Immature natural killer cell (primary cell): ENCODE data around the gene MED27. TPM values are rescaled to one million over a fixed set of nuclear protein-coding genes. Genes with fewer than 3 reads are reported as not detected.

ENCODE experiments used
- DNase-seq, 3 donors: peaks; one replicate each; pipeline ENCODE4 v3.0.0; 2022; ENCODE audit warnings: mixed read lengths in 1 of 3
- H3K27ac Mint-ChIP-seq, 6 donors: one replicate each; pipeline ENCODE4 v1.8.0; 2020; ENCODE audit warnings: mixed read lengths in 6 of 6, mild to moderate bottlenecking in 5 of 6, inconsistent platforms in 4 of 6, moderate library complexity in 3 of 6
- H3K27me3 Mint-ChIP-seq, 3 donors: one replicate each; pipeline ENCODE4 v1.8.0; 2020 to 2021; ENCODE audit warnings: low read depth in 3 of 3, mild to moderate bottlenecking in 3 of 3, mixed read lengths in 3 of 3, moderate library complexity in 3 of 3, inconsistent platforms in 1 of 3
- H3K36me3 Mint-ChIP-seq, 3 donors: one replicate each; pipeline ENCODE4 v1.8.0; 2020; ENCODE audit warnings: mixed read lengths in 3 of 3, inconsistent platforms in 2 of 3, mild to moderate bottlenecking in 2 of 3
- H3K4me1 Mint-ChIP-seq, 2 donors: one replicate each; pipeline ENCODE4 v1.8.0; 2020; ENCODE audit warnings: inconsistent platforms in 2 of 2, mild to moderate bottlenecking in 2 of 2, mixed read lengths in 2 of 2, moderate library complexity in 1 of 2
- H3K4me3 Mint-ChIP-seq, 5 donors: one replicate each; pipeline ENCODE4 v1.8.0; 2020; ENCODE audit warnings: mild to moderate bottlenecking in 5 of 5, mixed read lengths in 5 of 5, inconsistent platforms in 3 of 5, moderate library complexity in 3 of 5
- H3K9me3 Mint-ChIP-seq, 6 donors: one replicate each; pipeline ENCODE4 v1.8.0; 2020; ENCODE audit warnings: mild to moderate bottlenecking in 6 of 6, mixed read lengths in 6 of 6, inconsistent platforms in 4 of 6, moderate library complexity in 3 of 6
- polyA plus RNA-seq, 3 donors: library from polyadenylated mRNA; unstranded; fragments of 300-500 nt; fragmentation: Illumina TruSeq; gene quantifications; one replicate each; pipeline ENCODE4 v1.2.3, GENCODE V29; 2021

MED27 gene
- polyA plus RNA-seq, 3 donors from 2014 or later, result 46.3 to 90.1 (median 53.7) TPM

DNA sequence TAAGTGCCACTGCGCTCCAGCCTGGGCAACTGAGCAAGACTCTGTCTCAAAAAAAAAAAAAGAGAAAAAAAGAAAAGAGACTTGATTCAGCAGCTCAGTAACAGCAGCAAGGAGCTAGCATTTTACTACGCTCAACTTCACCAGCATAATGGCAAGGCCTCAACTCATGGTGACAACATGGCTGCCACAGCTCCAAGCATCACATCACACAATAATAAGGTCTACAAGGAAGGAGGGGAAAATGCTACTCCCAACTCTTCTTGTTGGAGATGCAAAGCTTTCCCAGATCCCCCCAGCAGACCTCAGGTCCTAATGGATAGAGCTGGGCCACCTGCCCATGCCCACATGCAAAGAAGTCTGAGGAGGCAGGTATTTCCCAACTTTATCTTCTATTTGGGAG is 253.6 kb downstream of the MED27 start:
- Mint-ChIP-seq H3K27me3 (peaks cover 3 to 7% (median 7%) of the 10 kb centered on the region in 3 donors), H3K9me3 (peaks cover 0 to 2% (median 0%) of the 10 kb centered on the region in 6 donors), H3K4me3 (no peak overlapping the region)

DNA sequence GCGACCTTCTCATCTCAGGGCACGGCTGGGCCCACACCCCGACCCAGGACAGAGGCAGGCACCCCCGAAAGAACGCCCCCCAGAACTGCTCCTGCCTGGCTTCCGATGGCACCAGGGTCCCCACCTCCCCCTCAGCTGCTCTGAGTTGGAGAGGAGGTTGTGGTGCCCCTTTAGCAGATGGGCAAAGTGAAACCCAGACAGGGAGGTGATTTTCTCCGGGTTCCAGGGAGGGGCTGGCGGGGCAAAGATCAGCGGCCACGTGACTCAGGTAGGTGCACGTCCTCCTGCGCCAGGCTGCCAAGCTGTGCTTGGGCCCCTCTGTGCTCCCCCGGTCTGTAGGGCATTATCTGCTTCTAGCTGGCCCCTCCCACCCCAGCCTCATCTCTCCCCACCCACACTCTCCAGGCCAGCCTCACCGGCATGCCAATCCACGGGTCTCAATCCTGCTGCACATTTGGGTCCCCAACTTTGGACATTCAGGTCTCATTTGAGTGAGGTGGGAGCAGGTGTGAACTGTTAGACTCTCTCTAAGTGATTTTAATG is 254.6 kb downstream of the MED27 start:
- Mint-ChIP-seq H3K4me1 (no peaks in the 10 kb centered on the region), H3K27me3 (peaks cover 5 to 11% (median 7%) of the 10 kb centered on the region in 3 donors), H3K9me3 (peaks cover 0 to 2% (median 0%) of the 10 kb centered on the region in 6 donors), H3K4me3 (no peak overlapping the region), H3K27ac (no peak overlapping the region), H3K36me3 (no peaks in the 10 kb centered on the region)
- DNase-seq, result no peak

More for the DNA sequence above, 253.6 kb downstream of the MED27 start:
- H3K27ac Mint-ChIP-seq, result no peak overlapping the region
- H3K36me3 Mint-ChIP-seq, result no peaks in the 10 kb centered on the region
- no peaks in the 10 kb centered on the region for H3K4me1 Mint-ChIP-seq
- no peak for DNase-seq

DNA sequence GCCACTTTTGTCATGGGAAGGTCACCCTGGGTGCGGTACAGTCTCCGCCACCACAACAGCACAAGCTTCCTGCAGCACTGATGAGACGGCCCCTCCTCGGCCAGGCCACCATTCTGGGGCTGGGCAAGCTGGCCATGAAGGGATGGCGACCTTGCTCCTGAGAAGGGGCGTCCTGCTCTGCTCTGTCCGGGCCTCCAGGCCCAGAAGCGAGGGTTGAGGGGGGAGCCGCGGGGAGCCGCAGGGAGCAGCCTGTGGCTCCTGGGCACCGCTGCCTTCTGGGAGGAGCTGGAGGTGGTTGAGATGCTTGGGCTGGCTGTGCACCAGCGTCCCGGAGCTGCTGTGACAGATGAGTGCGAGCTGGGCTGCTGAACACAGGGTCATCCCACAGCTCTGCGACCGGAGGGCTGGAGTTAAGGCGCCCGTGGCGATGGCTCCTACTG is 255.5 kb downstream of the MED27 start:
- DNase-seq, result no peak

DNA sequence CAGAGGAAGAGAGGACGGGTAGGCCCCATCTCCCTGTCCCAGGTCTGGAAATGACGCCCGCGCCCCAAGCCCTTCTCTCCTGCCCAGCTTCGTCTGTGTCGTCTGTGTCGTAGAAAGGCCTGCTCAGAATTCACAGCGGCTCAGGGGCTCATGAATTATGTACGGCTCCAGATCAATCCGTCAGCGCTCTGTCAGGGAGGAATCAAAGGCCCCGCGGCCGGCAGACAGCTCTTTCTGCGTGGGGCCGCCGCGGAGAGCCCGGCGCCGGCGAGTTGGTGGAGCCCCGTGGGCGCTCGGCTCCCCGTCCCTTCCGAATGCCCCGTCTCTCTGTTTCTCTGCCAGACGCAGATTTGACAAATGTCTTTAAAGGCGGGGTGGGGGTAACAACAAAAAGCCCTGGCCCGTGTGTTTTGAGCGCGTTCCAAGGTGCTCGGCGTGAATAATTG is 255.9 kb downstream of the MED27 start:
- Mint-ChIP-seq H3K4me1 (no peaks in the 10 kb centered on the region), H3K27ac (no peak overlapping the region), H3K27me3 (peaks cover 5 to 11% (median 7%) of the 10 kb centered on the region in 3 donors), H3K9me3 (peaks cover 0 to 2% (median 0%) of the 10 kb centered on the region in 6 donors), H3K36me3 (no peaks in the 10 kb centered on the region), H3K4me3 (no peak overlapping the region)
- DNase-seq, result no peak

More for the DNA sequence above, 255.5 kb downstream of the MED27 start:
- H3K4me1 Mint-ChIP-seq, result no peaks in the 10 kb centered on the region
- no peak overlapping the region for H3K27ac Mint-ChIP-seq
- peaks cover 0 to 2% (median 0%) of the 10 kb centered on the region in 6 donors for H3K9me3 Mint-ChIP-seq
- H3K4me3 Mint-ChIP-seq, result no peak overlapping the region
- peaks cover 5 to 11% (median 7%) of the 10 kb centered on the region in 3 donors for H3K27me3 Mint-ChIP-seq
- no peaks in the 10 kb centered on the region for H3K36me3 Mint-ChIP-seq

DNA sequence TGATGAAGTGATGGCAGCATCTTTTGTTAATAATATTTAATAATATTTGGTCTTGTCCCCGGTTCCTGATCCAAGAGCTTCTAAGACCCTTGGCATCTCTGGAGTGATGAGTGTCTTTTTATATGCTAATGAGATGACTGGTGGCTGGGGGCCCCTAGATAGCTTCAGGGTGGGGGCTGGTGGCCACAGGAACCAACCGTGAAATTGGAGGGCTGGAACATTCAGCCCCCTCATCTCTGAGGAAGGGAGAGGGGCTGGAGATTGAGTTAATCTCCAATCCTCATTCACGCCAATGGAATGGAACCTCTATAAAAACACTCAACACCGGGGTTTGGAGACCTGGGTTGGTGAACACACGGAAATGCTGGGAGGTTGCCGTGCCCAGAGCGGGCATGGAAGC is 261.6 kb downstream of the MED27 start:
- no peak overlapping the region for H3K27ac Mint-ChIP-seq
- H3K4me1 Mint-ChIP-seq, result no peaks in the 10 kb centered on the region
- no peak for DNase-seq
- no peak overlapping the region for H3K4me3 Mint-ChIP-seq
- H3K27me3 Mint-ChIP-seq, result peaks cover 3 to 8% (median 5%) of the 10 kb centered on the region in 3 donors
- peaks cover 0 to 2% (median 0%) of the 10 kb centered on the region in 6 donors for H3K9me3 Mint-ChIP-seq
- H3K36me3 Mint-ChIP-seq, result no peaks in the 10 kb centered on the region

DNA sequence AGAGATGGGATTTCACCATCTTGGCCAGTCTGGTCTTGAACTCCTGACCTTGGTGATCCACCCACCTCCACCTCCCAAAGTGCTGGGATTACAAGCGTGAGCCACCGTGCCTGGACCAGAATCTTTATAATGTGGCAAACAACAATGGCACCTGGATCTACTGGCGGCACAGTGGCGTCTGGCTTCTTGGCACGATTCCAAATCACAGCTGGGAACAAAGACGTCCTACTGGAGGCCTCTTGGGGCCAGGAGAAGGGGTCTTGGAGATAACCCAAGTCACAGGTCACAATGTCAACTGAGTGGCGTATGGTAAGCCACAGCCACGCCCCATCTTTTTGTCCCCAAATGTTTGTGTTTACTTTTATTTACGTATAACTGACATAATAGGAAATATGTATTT is 262.0 kb downstream of the MED27 start:
- no peak for DNase-seq
- Mint-ChIP-seq H3K27ac (no peak overlapping the region), H3K36me3 (no peaks in the 10 kb centered on the region), H3K27me3 (peaks cover 3 to 12% (median 6%) of the 10 kb centered on the region in 3 donors), H3K4me3 (no peak overlapping the region), H3K4me1 (no peaks in the 10 kb centered on the region), H3K9me3 (no peaks in the 10 kb centered on the region)

DNA sequence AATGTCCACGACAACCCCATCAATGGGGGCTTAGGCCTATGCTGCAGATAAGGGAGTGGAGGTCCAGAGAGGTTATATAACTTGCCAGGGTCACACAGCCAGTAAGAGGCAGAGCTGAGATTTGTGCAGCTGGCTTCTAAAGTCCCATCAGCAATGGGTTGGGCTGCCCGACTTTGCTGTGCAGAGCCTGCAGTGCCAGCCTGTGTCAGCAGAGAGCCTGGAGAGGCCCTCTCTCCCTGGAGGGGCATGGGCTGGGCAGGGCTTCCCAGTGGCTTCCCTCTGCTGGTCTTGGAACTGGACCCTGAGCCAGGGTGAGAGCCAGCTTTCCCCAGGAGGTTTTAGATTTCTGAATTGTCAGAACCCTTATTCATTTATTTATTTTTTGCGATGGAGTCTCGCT is 262.6 kb downstream of the MED27 start:
- Mint-ChIP-seq H3K9me3 (no peaks in the 10 kb centered on the region), H3K36me3 (no peaks in the 10 kb centered on the region), H3K27me3 (peaks cover 3 to 12% (median 6%) of the 10 kb centered on the region in 3 donors), H3K4me3 (no peak overlapping the region), H3K4me1 (no peaks in the 10 kb centered on the region), H3K27ac (no peak overlapping the region)
- DNase-seq, result no peak

DNA sequence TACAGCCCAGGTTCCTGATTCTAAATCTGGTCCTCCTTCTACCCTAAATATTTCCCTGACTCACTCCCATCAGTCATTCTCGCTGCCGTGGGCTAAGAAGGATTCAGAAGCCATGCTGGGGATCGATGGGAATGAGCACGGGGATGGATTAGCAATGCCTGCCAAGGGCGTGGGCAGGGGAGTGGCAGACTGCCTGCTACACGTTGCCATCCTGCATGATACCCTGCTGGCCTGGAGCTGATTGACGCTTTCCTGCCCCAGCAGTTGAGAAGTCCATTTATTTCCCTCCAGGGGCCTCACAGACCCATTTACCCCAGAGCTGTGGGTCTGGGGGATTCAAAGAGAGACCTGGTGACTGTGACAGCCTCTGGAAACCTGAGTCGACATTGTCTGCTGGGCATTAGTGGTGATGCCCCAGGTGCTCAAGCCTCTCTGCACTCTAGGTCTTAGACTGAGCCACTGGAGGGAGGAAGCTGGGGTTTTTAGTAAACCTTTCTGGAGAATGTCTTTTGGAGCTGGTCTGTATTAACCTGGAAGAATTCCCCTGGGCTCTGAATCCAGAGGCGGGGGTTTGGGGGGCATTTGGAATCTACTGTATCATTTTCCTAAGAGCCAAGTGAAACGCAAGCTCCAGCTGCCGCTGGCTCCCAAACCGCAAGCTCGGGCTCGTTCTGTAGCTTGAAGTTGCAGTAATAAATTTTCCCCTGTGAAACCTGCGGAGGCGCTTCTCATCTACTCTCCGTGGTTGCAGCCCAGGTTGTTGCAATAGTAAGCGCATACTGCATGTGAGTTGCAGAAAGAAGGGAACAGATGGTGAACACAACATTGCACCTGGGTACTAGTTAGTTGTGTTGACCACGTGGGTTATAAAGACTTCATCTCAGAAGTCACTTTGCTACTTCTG is 263.4 kb downstream of the MED27 start:
- Mint-ChIP-seq H3K27ac (no peak overlapping the region), H3K4me1 (no peaks in the 10 kb centered on the region), H3K9me3 (no peaks in the 10 kb centered on the region), H3K36me3 (no peaks in the 10 kb centered on the region), H3K4me3 (no peak overlapping the region), H3K27me3 (peaks cover 2 to 15% (median 6%) of the 10 kb centered on the region in 3 donors)
- DNase-seq, result no peak

DNA sequence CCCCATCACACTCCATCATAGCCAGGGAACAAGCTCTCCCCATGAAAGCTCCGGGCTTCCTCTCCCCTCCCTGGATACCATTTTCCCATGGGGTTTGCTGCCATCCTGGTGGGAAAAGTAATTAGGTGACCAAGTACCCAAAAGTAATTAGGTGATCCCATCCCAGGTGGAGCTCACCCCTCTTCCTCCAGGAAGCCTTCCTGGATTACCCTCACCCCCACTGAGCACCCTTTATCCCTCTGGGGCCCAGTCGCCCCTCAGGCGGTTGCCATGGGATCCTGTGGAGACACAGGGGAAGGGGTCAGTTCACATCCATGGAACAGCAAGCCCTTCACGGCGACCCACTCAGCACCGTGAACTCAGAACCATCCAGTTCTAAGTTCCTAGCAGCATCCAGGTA is 265.0 kb downstream of the MED27 start:
- Mint-ChIP-seq H3K27ac (no peak overlapping the region), H3K27me3 (peaks cover 2 to 13% (median 4%) of the 10 kb centered on the region in 3 donors), H3K9me3 (no peaks in the 10 kb centered on the region), H3K4me3 (no peak overlapping the region), H3K36me3 (no peaks in the 10 kb centered on the region), H3K4me1 (no peaks in the 10 kb centered on the region)
- DNase-seq, result no peak

DNA sequence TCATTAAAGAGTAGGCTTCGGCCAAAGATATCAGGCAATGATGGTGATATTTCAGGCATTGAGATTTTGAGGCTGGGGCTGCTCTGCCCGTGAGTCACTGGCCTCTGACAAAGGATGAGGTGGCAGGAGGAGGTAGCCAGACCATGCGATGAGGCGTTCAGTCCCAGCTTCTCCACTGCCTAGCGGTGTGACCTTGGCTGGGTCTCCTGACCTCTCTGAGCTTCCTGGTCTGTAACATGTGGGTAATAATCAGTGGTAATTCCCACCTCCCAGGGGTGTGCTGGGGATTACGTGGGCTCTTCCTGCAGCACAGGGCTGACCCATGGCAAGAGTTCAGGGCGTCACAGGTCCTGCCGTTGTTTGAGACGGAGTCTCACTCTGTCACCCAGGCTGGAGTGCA is 266.6 kb downstream of the MED27 start:
- no peak for DNase-seq
- H3K27ac Mint-ChIP-seq, result no peak overlapping the region
- no peak overlapping the region for H3K4me3 Mint-ChIP-seq
- no peaks in the 10 kb centered on the region for H3K36me3 Mint-ChIP-seq
- no peaks in the 10 kb centered on the region for H3K4me1 Mint-ChIP-seq
- no peaks in the 10 kb centered on the region for H3K9me3 Mint-ChIP-seq
- peaks cover 2 to 13% (median 4%) of the 10 kb centered on the region in 3 donors for H3K27me3 Mint-ChIP-seq

DNA sequence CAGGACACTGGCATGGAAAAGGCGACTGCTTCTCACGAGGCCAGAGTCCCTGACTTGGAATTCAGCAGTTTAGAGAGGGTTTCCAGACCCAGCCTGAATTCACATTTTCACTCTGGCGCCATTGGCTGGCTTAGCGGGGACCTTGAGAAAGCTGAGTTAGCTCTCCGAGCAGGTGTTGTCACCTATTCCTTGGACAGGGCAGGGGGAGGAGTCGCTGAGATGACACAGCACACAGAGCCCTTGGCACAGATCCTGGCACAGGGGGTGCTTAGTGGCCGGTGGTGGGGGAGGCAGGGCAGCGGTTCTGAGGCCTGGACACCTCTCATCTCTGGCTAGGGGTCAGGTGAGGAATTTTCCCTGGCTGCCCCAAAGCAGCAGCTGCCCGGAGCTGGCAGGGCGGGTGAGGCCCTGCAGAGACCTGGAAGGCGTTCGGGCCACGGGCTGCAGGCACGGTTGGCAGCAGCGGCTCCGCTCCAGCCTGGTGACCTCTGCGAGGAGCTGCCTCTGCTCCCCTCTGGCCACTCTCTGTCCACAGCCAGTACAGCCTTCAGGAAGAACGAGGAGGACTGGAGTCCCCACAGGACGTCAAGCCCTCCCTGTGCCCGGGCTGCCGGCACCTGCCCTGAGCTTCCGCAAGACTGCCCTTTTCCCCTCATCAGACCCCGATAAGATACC is 267.4 kb downstream of the MED27 start:
- Mint-ChIP-seq H3K9me3 (no peaks in the 10 kb centered on the region), H3K27me3 (peaks cover 2 to 13% (median 4%) of the 10 kb centered on the region in 3 donors), H3K27ac (no peak overlapping the region), H3K4me1 (no peaks in the 10 kb centered on the region), H3K4me3 (no peak overlapping the region), H3K36me3 (no peaks in the 10 kb centered on the region)
- DNase-seq, result no peak

DNA sequence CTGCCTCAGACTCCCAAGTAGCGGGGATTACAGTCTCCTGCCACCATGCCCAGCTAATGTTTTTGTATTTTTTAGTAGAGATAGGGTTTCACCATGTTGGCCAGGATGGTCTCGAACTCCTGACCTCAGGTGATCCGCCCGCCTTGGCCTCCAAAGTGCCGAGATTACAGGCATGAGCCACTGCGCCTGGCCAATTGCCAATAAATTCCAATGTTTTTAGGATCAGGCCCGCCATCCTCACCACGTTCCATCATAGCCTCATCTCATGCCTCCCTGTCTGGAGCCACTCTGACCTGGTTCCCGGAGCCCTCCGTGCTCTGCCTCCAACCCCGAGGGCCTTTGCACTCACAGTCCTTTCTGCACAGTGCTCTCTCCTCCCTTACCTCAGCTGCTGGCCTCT is 268.3 kb downstream of the MED27 start:
- Mint-ChIP-seq H3K36me3 (no peaks in the 10 kb centered on the region), H3K27ac (no peak overlapping the region), H3K4me3 (no peak overlapping the region), H3K27me3 (peaks cover 4 to 13% (median 4%) of the 10 kb centered on the region in 3 donors), H3K4me1 (no peaks in the 10 kb centered on the region), H3K9me3 (no peaks in the 10 kb centered on the region)
- DNase-seq, result no peak

DNA sequence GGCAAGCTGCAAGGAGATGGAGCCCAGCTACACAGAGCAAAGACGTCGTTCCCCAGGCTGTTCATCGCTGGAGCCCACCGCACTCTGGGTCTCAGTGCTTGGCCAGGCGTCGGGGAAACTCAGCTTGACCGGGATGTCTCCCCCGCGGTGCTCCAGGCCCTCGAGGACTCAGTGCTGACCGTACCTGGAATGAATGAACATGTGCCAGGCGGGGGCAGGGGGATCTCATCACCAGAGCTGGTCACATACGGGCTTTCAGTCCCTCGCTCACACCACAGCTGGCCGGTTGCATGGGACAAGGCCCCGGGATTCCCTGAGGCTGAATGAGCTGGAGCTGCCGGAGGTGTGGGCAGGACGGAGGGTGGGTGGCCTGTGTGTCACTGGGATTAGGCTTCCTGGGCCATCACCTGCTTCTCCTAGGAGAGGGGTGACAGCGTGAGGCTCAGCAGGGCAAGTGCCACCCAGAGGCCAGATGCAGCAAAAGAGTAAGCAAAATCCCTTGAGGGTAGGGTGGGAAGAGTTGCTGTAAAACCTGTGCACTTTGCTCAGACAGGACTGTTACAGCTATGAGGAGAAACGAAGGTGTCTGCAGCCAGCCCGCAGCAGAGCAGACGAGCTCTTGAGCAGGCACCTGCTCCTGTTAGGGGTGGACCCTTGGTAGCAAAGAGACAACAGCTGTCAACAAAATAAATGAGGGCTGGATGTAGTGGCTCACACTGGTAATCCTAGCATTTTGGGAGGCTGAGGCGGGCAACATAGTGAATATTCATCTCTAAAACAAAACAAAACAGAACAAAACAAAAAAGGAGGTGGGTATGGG is 269.1 kb downstream of the MED27 start:
- DNase-seq, result no peak
- H3K27ac Mint-ChIP-seq, result no peak overlapping the region
- peaks cover 4 to 13% (median 7%) of the 10 kb centered on the region in 3 donors for H3K27me3 Mint-ChIP-seq
- no peaks in the 10 kb centered on the region for H3K4me1 Mint-ChIP-seq
- H3K4me3 Mint-ChIP-seq, result no peak overlapping the region
- no peaks in the 10 kb centered on the region for H3K9me3 Mint-ChIP-seq
- no peaks in the 10 kb centered on the region for H3K36me3 Mint-ChIP-seq
